GM18526 (cell line): ENCODE data around the gene DGKQ.

Source experiments
- POLR2A ChIP-seq: IDR thresholded peaks from 3 replicates; pipeline ENCODE4 v1.6.1; 2011; ENCODE audit not compliant: insufficient read length; ENCODE audit errors: extremely low read depth

Gene DGKQ

DNA sequence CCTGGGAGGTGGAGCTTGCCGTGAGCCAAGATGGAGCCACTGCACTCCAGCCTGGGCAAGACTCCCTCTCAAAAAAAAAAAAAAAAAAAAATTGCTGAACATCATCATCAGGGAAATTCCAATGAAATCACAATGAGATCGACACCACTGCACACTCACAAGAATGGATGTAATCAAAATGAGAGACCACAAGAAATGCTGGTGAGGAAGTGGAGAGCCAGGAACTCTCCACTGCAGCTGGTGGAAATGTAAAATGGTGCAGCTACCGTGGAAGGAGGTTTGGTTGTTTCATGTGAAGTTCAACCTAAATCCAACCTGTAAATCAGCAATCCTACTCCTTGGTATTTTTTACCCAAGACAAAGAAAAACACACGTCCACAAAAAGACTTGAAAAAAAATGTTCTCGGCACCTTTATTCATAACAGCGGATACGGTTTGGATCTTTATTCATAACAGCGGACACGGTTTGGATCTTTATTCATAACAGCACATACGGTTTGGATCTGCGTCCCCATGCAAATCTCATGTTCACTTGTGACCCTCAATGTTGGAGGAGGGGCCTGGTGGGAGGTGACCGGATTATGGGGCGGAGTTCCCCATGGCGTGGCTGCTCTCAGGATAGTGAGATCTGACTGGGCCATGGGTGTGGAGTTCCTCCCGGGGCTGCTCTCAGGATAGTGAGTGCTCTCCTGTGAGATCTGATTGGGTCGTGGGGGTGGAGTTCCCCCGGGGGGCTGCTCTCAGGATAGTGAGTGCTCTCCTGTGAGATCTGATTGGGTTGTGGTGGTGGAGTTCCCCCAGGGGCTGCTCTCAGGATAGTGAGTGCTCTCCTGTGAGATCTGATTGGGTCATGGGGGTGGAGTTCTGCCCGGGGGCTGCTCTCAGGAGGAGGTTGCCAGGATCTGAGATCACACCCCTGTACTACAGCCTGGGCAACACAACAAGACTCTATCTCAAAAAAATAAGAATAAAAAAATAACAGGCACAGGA lies 49.0 kb downstream of the DGKQ start:
- TF ChIP-seq POLR2A: no peak

DNA sequence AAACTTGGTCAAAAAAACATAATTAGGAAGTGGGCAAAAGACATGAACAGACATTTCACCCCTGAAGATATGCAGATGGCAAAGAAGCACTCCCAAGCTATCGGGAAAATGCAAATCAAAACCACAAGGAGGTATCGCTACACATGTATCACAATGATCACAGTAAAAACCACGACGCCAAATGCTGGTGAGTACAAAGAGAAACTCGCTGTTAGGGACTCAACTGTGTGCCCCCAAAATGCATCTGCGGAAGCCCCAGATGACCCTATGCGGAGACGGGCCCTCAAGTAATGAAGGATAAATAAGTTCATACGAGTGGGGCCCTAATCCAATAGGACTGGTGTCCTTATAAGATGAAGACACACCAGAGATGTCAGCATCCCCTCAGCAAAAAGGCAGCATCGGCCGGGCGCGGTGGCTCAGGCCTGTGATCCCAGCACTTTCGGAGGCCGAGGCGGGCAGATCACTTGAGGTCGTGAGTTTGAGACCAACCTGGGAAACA lies 51.5 kb downstream of the DGKQ start:
- no peak for TF ChIP-seq POLR2A

DNA sequence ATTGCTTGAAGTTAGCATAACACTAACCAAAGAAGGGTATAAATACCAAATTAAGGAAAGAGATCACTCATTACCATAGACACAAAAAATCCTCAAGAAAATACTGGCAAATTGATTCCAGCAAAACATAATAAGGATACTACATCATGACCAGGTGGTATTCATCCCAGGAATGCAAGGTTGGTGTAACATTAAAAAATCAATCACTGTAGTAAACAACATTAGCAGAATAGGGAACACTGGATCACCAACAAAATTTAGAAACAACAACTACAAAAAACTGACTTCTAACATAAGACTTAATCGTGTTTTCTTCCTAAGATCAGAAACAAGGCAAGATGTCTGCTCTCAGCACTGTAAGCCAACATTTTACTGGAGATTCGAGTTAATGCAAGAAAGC lies 55.4 kb downstream of the DGKQ start:
- TF ChIP-seq POLR2A: no peak

DNA sequence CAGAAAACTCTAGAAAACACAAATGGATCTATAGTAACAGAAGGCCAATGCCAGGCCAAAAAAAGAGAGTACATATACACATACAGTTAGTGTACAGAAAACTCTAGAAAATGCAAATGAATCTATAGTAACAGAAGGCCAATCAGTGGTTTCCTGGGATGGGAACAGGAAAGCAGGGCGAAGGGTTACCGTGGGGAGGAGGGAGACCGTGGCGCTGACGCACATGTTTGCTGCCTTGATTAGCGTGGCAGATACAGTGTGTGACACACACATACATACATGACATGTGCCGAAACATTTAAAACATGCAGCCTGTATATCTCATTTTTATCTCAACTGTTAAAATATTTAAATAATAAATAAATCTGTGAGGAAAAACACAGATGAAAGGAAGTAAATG lies 55.9 kb downstream of the DGKQ start:
- TF ChIP-seq POLR2A: no peak

DNA sequence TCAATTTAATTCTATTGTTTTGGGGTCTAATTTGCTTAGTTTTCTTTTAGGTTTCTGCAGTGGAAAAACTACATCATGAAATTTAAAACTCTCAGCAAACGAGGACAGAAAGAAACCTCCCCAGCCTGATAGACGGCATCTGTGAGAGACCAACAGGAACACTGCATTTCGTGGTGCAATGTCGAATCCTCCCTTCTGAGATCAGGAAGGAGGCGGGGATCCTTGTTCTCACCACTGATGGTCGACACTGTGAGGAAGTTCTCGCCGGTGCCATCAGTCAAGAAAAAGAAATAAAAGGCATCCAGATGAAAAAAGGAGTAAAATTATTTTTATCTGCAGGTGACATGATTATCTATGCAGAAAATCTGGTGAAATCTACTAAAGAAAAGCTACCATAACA lies 57.8 kb downstream of the DGKQ start:
- no peak for TF ChIP-seq POLR2A

DNA sequence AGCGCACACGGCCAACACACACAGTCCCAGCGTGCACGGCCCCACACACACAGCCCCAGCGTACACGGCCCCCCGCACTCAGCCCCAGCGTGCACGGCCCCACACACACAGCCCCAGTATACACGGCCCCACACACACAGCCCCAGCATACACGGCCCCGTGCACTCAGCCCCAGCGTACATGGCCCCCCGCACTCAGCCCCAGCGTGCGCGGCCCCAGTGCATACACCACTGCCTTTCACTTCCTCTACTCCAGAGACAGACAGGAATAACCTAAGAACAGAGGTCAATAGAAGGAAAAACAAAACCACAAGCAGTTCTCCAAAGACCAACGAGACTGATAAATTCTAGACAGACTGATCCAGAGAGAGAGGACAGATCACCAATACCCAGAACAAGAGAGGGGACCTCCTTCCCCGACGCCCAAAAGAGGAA lies 58.3 kb downstream of the DGKQ start:
- no peak for TF ChIP-seq POLR2A

DNA sequence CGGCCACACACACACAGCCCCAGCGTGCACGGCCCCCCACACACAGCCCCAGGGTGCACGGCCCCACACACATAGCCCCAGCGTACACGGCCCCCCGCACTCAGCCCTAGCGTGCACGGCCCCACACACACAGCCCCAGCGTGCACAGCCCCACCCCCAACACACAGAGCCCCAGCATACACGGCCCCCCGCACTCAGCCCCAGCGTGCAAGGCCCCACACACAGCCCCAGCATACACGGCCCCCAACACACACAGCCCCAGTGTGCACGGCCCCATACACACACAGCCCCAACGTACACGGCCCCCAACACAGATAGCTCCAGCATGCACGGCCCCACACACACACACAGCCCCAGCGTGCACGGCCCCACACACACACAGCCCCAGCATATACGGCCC lies 58.8 kb downstream of the DGKQ start:
- TF ChIP-seq POLR2A: no peak

DNA sequence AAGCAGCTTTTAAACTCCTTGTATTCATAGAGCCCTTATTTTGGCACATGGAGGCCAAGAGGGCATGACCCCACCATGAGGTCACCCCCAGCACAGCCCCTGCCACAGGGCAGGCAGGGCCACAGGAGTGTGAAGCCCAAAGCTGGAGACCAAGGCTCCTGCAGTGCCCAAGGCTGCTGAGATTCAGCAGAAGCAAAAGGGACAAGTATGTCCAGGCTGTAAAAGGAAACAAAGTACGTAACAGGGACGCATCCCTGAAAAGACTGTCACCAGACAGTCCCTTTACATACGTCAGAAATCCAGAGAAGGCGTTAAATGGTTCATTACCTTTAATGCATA lies 60.1 kb downstream of the DGKQ start:
- no peak for TF ChIP-seq POLR2A

DNA sequence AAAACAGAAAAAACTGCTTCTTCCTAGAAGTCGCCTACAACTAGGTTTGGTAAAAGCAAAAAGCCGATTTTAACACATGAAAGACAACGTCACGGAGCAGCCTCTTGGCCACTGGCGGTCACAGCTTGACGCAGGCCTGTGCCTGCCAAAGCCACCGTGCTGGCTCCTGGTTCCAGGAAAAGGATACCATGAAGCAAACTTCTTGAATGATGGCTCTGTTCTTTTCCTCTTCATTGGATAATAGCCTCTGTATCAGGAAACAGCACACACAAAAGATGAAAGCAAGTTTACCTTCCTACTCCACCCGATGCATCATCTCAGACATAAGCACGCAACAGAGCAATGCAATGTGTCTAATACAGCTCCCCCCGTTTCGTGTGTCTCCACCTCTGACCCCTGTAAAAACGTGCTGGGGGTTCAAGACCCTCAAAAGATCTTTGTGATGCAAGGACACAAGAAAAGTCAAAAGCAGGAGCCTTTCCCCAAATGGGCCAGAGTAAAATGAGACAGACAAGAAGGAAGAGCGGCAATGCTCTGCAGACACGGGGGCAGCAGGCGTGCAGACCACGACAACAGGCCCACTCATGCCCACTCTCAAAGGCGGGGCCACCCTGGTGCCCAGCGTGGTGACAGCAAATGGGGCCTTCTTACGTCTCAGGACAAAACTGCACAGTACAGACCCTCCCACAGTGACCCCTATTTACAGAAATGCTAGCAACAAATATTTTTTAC lies 60.7 kb downstream of the DGKQ start:
- no peak for TF ChIP-seq POLR2A

DNA sequence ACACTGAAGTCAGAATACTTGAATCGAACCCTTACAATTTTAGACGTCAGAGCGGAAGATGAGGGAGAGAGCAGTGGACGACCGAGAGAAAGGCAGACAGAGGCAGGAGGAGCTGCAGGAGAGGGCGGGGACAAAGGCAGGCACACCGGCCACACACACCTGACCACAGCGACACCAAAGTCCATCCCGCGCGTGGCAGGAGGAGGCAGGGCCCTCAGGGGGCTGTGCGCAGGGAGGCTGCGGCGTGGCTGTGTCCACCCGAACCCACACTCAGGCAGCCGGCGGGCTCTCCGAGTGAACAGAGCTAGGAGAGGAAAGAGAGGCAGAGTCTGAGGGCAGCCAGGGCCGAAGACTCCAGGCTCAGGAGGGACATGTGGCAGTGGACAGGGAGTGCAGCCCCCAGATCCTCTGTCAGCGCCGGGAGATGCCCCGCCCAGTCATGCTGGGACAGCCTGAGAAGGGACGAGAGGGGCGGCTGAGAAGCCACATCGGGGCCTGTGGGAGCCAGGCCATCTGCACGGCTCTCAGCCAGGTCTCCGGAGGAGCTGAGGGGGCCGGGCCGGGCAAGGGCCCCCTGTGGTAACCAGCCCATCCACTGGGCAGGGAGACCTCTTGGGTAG lies 61.4 kb downstream of the DGKQ start:
- no peak for TF ChIP-seq POLR2A

DNA sequence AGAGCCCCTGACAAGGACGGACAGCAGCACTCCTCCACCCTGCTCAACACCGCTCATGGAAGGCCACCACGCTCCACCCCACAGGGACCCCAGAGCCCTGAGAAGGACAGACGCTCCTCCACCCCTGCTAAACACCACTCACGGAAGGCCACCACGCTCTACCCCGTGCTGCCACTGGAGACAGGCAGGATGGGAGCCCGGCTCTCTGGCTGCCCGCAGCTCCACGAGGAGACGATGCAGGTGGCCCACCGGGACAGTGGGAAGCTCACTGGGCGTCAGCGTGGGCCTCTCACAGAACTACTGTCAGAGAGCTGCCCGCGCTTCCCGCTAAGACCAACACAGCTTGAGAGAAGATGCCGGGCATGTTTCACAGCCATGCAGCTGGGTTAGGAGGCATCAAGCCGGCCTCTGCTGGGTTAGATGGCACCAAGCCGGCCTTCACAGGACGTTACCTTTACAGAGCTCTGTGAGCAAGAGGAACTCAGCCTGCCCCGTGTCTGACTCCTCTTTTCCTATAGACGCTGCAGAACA lies 62.1 kb downstream of the DGKQ start:
- no peak for TF ChIP-seq POLR2A

DNA sequence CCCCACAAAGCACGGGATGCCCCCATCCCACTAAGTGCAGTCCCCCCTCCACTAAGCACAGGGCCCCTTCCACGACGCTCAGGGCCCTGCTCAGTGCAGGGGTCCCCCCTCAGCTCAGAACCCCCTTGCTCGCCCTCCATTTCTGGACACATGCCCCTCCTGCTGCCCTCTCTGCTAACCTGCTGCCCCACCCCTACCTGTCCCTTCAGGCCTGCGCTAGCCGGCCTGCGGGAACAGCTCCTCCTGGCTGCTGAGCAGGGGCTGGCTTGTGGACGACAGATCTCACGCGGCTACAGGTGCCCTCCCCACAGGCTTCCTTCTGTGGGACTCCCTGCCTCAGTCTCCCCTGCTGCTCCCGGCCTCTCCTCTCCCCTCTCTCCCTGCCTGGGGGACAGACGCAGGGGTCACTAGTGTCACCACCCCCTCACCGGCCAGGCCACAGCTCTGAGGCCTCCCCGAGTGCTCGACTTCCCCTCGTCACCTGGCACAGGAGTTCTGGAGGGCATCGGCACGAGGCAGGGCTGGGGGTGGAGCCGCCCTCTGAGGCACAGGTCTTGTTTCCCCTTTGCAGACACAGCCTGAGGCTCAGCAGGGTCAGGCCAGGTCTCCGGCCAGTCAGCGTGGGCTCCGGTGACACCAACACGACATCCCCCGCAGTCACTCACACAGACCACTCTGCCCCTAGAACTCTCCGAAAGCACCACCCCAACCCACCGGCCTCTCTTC lies 62.8 kb downstream of the DGKQ start:
- no peak for TF ChIP-seq POLR2A

DNA sequence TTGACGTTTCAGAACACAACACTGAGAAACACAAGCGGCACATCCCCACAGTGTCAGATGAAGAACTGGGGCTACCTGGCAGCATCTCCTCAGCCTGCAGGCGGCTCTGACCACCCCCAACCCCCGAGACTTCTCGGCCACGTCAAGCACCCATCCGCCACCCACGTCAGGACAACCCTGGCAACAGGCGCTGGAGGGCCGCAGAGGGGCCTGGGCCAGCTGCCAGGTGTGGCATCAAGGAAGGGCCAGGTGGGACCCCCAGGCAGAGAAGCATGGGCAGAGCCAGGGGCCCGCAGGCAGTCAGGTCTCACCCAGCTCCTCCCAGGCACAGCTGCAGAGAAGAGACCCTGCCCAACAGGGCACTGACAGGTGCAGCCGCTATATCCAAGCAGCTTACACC lies 63.5 kb downstream of the DGKQ start:
- no peak for TF ChIP-seq POLR2A

DNA sequence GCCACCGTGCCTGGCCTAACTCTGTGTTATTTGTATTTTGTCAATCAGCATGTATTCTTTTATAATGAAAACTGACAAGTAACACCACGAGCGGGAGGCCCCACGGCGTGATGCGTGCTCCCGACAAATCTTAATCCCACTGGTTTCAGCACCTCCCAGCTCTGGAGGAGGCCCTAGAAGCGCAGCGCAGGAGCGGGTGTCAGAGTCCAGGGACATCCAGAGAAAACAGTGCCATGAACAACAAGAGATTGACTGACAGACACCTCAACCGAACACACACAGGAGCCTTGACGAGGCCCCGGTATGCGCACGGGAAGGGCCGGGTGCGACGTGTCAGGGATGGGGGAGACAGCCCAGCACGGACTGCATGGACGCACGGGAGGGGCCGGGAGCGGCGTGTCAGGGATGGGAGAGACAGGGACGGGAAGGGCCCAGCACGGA lies 64.2 kb downstream of the DGKQ start:
- no peak for TF ChIP-seq POLR2A
